Stomach (tissue), 4 donors: ENCODE data around the gene TRNP1.

Experiments
- CTCF ChIP-seq, 7 experiments: fragments of 450-650 bp in 4 of 7; fragments of 200-600 bp in 3 of 7; sonication (generic) in 3 of 7; IDR thresholded peaks; one replicate each; pipeline ENCODE4 v1.5.1; 2016 to 2019; ENCODE audit warnings: antibody characterized with exemption in 7 of 7, control low read depth in 2 of 7, mild to moderate bottlenecking in 1 of 7
- POLR2A ChIP-seq, 4 donors: fragments of 450-650 bp; IDR thresholded peaks; one replicate each; pipeline ENCODE4 v1.6.1; 2016; ENCODE audit warnings: antibody characterized with exemption in 4 of 4, control low read depth in 2 of 4, mild to moderate bottlenecking in 1 of 4, moderate library complexity in 1 of 4
- POLR2AphosphoS5 ChIP-seq, 3 donors: sonication (generic); formaldehyde crosslinking; IDR thresholded peaks; one replicate each; pipeline ENCODE4 v1.6.1; 2016; ENCODE audit warnings: antibody characterized with exemption in 3 of 3

GRCh38 chr1:26972821-26973220 is 20.7 kb upstream of the TRNP1 start:
- TF ChIP-seq CTCF (IDR thresholded peaks at IDR 0.05) (no peak), POLR2AphosphoS5 (IDR thresholded peaks at IDR 0.05) (no peak), POLR2A (IDR thresholded peaks at IDR 0.05) (no peak)
